ENCODE measurements around the gene SEPTIN5. TPM values are rescaled to one million over a fixed set of nuclear protein-coding genes. Genes with fewer than 3 reads are reported as not detected.

SEPTIN5 gene
- total RNA-seq, 1 donor from 2014 or later = 5.0 TPM

GRCh38 chr22:19720999-19721329 is 6.7 kb downstream of the SEPTIN5 start:
- no peak overlapping the region for H3K27ac ChIP-seq
- no peak overlapping the region for H2AFZ ChIP-seq (replicated peaks)
- no peak overlapping the region for H3K4me3 ChIP-seq
- no peak overlapping the region for H3K4me2 ChIP-seq
- Mint-ChIP-seq H3K36me3 (peaks cover 20% of the 10 kb centered on the region), H3K9me3 (peaks cover 15% of the 10 kb centered on the region), H3K4me3 (peak overlapping the region; percentile 58), H3K27ac (no peak overlapping the region), H3K4me1 (peaks cover 29% of the 10 kb centered on the region), H3K27me3 (ENCODE audit: insufficient read depth, low read depth) (peaks cover 59% of the 10 kb centered on the region)
- peaks cover 100% of the 10 kb centered on the region for H3K27me3 ChIP-seq
- no peak for DNase-seq (ENCODE audit: low spot score)
- H3K4me1 ChIP-seq = peaks cover 31% of the 10 kb centered on the region
- no peaks in the 10 kb centered on the region for H3K79me2 ChIP-seq (ENCODE audit: low read depth)
- H3K9ac ChIP-seq = no peak overlapping the region
- no peaks in the 10 kb centered on the region for H3K36me3 ChIP-seq
- H4K20me1 ChIP-seq (ENCODE audit: low read depth) = peaks cover 56% of the 10 kb centered on the region
- TF ChIP-seq EZH2phosphoT487 (IDR thresholded peaks at IDR 0.05) (no peak), EZH2 (IDR thresholded peaks at IDR 0.05) (no peak)
- TF ChIP-seq, protein P1, sequence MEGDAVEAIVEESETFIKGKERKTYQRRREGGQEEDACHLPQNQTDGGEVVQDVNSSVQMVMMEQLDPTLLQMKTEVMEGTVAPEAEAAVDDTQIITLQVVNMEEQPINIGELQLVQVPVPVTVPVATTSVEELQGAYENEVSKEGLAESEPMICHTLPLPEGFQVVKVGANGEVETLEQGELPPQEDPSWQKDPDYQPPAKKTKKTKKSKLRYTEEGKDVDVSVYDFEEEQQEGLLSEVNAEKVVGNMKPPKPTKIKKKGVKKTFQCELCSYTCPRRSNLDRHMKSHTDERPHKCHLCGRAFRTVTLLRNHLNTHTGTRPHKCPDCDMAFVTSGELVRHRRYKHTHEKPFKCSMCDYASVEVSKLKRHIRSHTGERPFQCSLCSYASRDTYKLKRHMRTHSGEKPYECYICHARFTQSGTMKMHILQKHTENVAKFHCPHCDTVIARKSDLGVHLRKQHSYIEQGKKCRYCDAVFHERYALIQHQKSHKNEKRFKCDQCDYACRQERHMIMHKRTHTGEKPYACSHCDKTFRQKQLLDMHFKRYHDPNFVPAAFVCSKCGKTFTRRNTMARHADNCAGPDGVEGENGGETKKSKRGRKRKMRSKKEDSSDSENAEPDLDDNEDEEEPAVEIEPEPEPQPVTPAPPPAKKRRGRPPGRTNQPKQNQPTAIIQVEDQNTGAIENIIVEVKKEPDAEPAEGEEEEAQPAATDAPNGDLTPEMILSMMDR (IDR thresholded peaks at IDR 0.05) = no peak
- no peaks in the 10 kb centered on the region for H3K9me3 ChIP-seq (ENCODE audit: low read depth)
- H3F3A ChIP-seq (ENCODE audit: low read depth) = peaks cover 30% of the 10 kb centered on the region

DNA sequence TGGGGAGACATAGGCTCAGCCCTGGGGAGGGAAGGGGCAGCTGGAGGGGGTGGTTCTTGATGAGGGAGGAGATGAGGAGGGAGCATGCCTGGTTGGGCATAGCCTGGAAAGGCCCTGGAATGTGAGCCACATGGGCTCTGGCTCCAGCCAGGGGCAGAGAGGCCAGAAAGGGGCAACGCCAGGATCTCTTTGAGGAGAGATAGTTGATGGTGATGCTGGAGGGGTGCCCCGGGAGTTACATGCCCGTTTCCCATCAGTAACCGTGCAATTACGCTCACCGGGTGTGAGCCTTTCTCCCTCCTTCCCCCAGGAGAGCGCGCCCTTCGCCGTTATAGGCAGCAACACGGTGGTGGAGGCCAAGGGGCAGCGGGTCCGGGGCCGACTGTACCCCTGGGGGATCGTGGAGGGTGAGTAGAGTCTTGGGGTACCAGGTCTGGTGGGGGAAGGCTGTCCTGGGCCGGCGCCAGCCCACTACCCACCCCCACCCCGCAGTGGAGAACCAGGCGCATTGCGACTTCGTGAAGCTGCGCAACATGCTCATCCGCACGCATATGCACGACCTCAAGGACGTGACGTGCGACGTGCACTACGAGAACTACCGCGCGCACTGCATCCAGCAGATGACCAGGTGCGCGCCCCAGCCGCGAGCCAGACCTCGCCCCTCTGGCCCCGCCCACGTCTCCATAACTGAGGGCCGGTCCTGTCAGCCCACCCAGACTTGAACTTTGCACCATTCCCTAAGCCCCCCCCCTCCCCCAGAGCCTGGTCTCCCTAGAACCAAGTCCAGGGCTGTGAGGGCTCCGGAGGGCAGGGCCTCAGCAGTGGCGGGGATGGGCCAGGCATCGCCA is 7.3 kb downstream of the SEPTIN5 start:
- H3K4me3 ChIP-seq = peak overlapping the region; percentile 52
- H3K4me1 Mint-ChIP-seq = peaks cover 27% of the 10 kb centered on the region
- no peak overlapping the region for H3K27ac Mint-ChIP-seq

GRCh38 chr22:19722178-19722981 is 8.1 kb downstream of the SEPTIN5 start:
- Histone ChIP-seq H3K36me3 (no peaks in the 10 kb centered on the region), H3K27ac (no peak overlapping the region), H3K4me2 (peak overlapping the region; percentile 88), H3K27me3 (peaks cover 100% of the 10 kb centered on the region), H2AFZ (replicated peaks) (no peak overlapping the region), H3K9ac (no peak overlapping the region), H3K4me3 (peak overlapping the region; percentile 52), H3K79me2 (ENCODE audit: low read depth) (no peaks in the 10 kb centered on the region), H3F3A (ENCODE audit: low read depth) (peaks cover 23% of the 10 kb centered on the region), H3K4me1 (peaks cover 31% of the 10 kb centered on the region), H3K9me3 (ENCODE audit: low read depth) (no peaks in the 10 kb centered on the region), H4K20me1 (ENCODE audit: low read depth) (peaks cover 56% of the 10 kb centered on the region)
- TF ChIP-seq, protein P1 (IDR thresholded peaks at IDR 0.05) = no peak
- peak; percentile 58 for TF ChIP-seq EZH2phosphoT487 (IDR thresholded peaks at IDR 0.05)
- peaks cover 20% of the 10 kb centered on the region for H3K9me3 Mint-ChIP-seq
- no peak overlapping the region for H3K27ac Mint-ChIP-seq
- DNase-seq (ENCODE audit: low spot score) = peak; percentile 49
- H3K4me1 Mint-ChIP-seq = peaks cover 27% of the 10 kb centered on the region
- H3K4me3 Mint-ChIP-seq = peak overlapping the region; percentile 52
- H3K27me3 Mint-ChIP-seq (ENCODE audit: insufficient read depth, low read depth) = peaks cover 71% of the 10 kb centered on the region
- peaks cover 20% of the 10 kb centered on the region for H3K36me3 Mint-ChIP-seq

More for the DNA sequence above, 7.3 kb downstream of the SEPTIN5 start:
- Histone ChIP-seq H2AFZ (replicated peaks) (no peak overlapping the region), H4K20me1 (ENCODE audit: low read depth) (peaks cover 56% of the 10 kb centered on the region), H3K36me3 (no peaks in the 10 kb centered on the region), H3K27ac (no peak overlapping the region), H3K9ac (no peak overlapping the region), H3K9me3 (ENCODE audit: low read depth) (no peaks in the 10 kb centered on the region), H3K4me1 (peaks cover 31% of the 10 kb centered on the region), H3K4me2 (peak overlapping the region; percentile 88), H3K79me2 (ENCODE audit: low read depth) (no peaks in the 10 kb centered on the region), H3K27me3 (peaks cover 100% of the 10 kb centered on the region), H3F3A (ENCODE audit: low read depth) (peaks cover 26% of the 10 kb centered on the region)
- peak; percentile 40 for DNase-seq (ENCODE audit: low spot score)
- Mint-ChIP-seq H3K27me3 (ENCODE audit: insufficient read depth, low read depth) (peaks cover 63% of the 10 kb centered on the region), H3K36me3 (peaks cover 20% of the 10 kb centered on the region), H3K4me3 (peak overlapping the region; percentile 58), H3K9me3 (peaks cover 15% of the 10 kb centered on the region)
- TF ChIP-seq, protein P1 (IDR thresholded peaks at IDR 0.05) = no peak
- peak; percentile 61 for TF ChIP-seq EZH2 (IDR thresholded peaks at IDR 0.05)
- peak; percentile 6 for TF ChIP-seq EZH2phosphoT487 (IDR thresholded peaks at IDR 0.05)
